ENCODE measurements around the gene COX6B2. TPM values are rescaled to one million over a fixed set of nuclear protein-coding genes. Genes with fewer than 3 reads are reported as not detected.

The COX6B2 gene
- total RNA-seq, 2 experiments from 2014 or later, result 0.28 TPM; not detected in 1

GRCh38 chr19:55348317-55349034, 6.0 kb downstream of the COX6B2 start:
- no peaks in the 10 kb centered on the region for H3K9me3 Mint-ChIP-seq
- no peak overlapping the region for H3K27ac Mint-ChIP-seq
- intact Hi-C loops (cut with DNase I, micrococcal nuclease), result no loop called here
- CTCF ChIA-PET, result interaction anchor here (1.3 kb wide), 1 partner anchor 18 kb away, joined by 3 read pairs; no protein-coding TSS in a partner anchor
- POLR2A ChIA-PET, result interaction anchor here (0.7 to 1.3 kb wide), 2 partner anchors 10 to 21 kb away, joined by 3 to 5 read pairs; partner anchors contain the start of gene KMT5C
- Histone ChIP-seq H3K9me3 (ENCODE audit: control insufficient read depth in 1 of 2, insufficient read depth in 1 of 2, low read length in 2 of 2) (peaks cover 0 to 21% of the 10 kb centered on the region in 2 experiments), H3K27me3 (ENCODE audit: control insufficient read depth in 1 of 2, insufficient read depth in 2 of 2, low read length in 2 of 2) (peaks cover 23 to 24% of the 10 kb centered on the region in 2 experiments), H3K36me3 (ENCODE audit: insufficient read depth, low read length) (peaks cover 3% of the 10 kb centered on the region), H3K4me1 (ENCODE audit: insufficient read depth, low read length) (peaks cover 12% of the 10 kb centered on the region), H3K27ac (ENCODE audit: low read depth in 1 of 2, low read length in 2 of 2) (no peak overlapping the region), H3K4me3 (ENCODE audit: low read length) (no peak overlapping the region)
- DNase-seq (no peak), ATAC-seq (ENCODE audit: poor library complexity) (no peak)
- peaks cover 11% of the 10 kb centered on the region for H3K36me3 Mint-ChIP-seq (ENCODE audit: low read depth)
- no peak overlapping the region for H3K4me3 Mint-ChIP-seq
- TF ChIP-seq CTCF (IDR thresholded peaks at IDR 0.05), result no peak
- H3K27me3 Mint-ChIP-seq, result peaks cover 31% of the 10 kb centered on the region
- peaks cover 18% of the 10 kb centered on the region for H3K4me1 Mint-ChIP-seq (ENCODE audit: low read depth)

- TF ChIP-seq CTCF (IDR thresholded peaks at IDR 0.05), result no peak
- H3K27me3 ChIP-seq (ENCODE audit: control insufficient read depth in 1 of 2, insufficient read depth in 2 of 2, low read length in 2 of 2), result peaks cover 13 to 15% of the 10 kb centered on the region in 2 experiments
- H3K27ac ChIP-seq (ENCODE audit: low read depth in 1 of 2, low read length in 2 of 2), result no peak overlapping the region
- no peak overlapping the region for H3K27ac Mint-ChIP-seq
- intact Hi-C loops (cut with DNase I, micrococcal nuclease), result no loop called here
- H3K9me3 ChIP-seq (ENCODE audit: control insufficient read depth in 1 of 2, insufficient read depth in 1 of 2, low read length in 2 of 2), result peaks cover 0 to 11% of the 10 kb centered on the region in 2 experiments
- peaks cover 8% of the 10 kb centered on the region for H3K36me3 ChIP-seq (ENCODE audit: insufficient read depth, low read length)
- peaks cover 4% of the 10 kb centered on the region for H3K4me1 ChIP-seq (ENCODE audit: insufficient read depth, low read length)
- H3K27me3 Mint-ChIP-seq, result peaks cover 21% of the 10 kb centered on the region
- H3K4me3 ChIP-seq (ENCODE audit: low read length), result no peak overlapping the region
- peak in 1 of 14 experiments; percentile 18 for DNase-seq
- H3K4me3 Mint-ChIP-seq, result no peak overlapping the region
- peaks cover 8% of the 10 kb centered on the region for H3K4me1 Mint-ChIP-seq (ENCODE audit: low read depth)
- H3K36me3 Mint-ChIP-seq (ENCODE audit: low read depth), result peaks cover 11% of the 10 kb centered on the region
- ATAC-seq (ENCODE audit: poor library complexity), result no peak
- CTCF ChIA-PET, result interaction anchor here (1.3 kb wide), 1 partner anchor 19 kb away, joined by 3 read pairs; no protein-coding TSS in a partner anchor
- POLR2A ChIA-PET, result interaction anchor here (1.3 kb wide), 1 partner anchor 9 kb away, joined by 5 read pairs; the partner anchor contains the start of gene KMT5C
- no peaks in the 10 kb centered on the region for H3K9me3 Mint-ChIP-seq
These were observed 7.0 kb downstream of the COX6B2 start for GRCh38 chr19:55347442-55348009.

- intact Hi-C loops (cut with DNase I, micrococcal nuclease), result no loop called here
- no peak overlapping the region for H3K27ac Mint-ChIP-seq
- Histone ChIP-seq H3K27me3 (ENCODE audit: control insufficient read depth in 1 of 2, insufficient read depth in 2 of 2, low read length in 2 of 2) (peaks cover 7 to 8% of the 10 kb centered on the region in 2 experiments), H3K36me3 (ENCODE audit: insufficient read depth, low read length) (peaks cover 8% of the 10 kb centered on the region), H3K4me3 (ENCODE audit: low read length) (no peak overlapping the region), H3K4me1 (ENCODE audit: insufficient read depth, low read length) (peaks cover 2% of the 10 kb centered on the region), H3K9me3 (ENCODE audit: control insufficient read depth in 1 of 2, insufficient read depth in 1 of 2, low read length in 2 of 2) (peaks cover 0 to 7% of the 10 kb centered on the region in 2 experiments), H3K27ac (ENCODE audit: low read depth in 1 of 2, low read length in 2 of 2) (no peak overlapping the region)
- TF ChIP-seq CTCF (IDR thresholded peaks at IDR 0.05), result no peak
- CTCF ChIA-PET, result no interaction called here
- DNase-seq (no peak), ATAC-seq (ENCODE audit: poor library complexity) (no peak)
- H3K4me1 Mint-ChIP-seq (ENCODE audit: low read depth), result peaks cover 6% of the 10 kb centered on the region
- no peaks in the 10 kb centered on the region for H3K9me3 Mint-ChIP-seq
- no peak overlapping the region for H3K4me3 Mint-ChIP-seq
- peaks cover 11% of the 10 kb centered on the region for H3K36me3 Mint-ChIP-seq (ENCODE audit: low read depth)
- POLR2A ChIA-PET, result no interaction called here
- H3K27me3 Mint-ChIP-seq, result peaks cover 15% of the 10 kb centered on the region
These were observed 7.6 kb downstream of the COX6B2 start for GRCh38 chr19:55346725-55347441.

Measured in CD4-positive, alpha-beta T cell (primary cell).